ENCODE data around the gene TIMM44. TPM values are rescaled to one million over a fixed set of nuclear protein-coding genes. Genes with fewer than 3 reads are reported as not detected.

The TIMM44 gene
- total RNA-seq, 1 donor = 34.2 TPM

DNA sequence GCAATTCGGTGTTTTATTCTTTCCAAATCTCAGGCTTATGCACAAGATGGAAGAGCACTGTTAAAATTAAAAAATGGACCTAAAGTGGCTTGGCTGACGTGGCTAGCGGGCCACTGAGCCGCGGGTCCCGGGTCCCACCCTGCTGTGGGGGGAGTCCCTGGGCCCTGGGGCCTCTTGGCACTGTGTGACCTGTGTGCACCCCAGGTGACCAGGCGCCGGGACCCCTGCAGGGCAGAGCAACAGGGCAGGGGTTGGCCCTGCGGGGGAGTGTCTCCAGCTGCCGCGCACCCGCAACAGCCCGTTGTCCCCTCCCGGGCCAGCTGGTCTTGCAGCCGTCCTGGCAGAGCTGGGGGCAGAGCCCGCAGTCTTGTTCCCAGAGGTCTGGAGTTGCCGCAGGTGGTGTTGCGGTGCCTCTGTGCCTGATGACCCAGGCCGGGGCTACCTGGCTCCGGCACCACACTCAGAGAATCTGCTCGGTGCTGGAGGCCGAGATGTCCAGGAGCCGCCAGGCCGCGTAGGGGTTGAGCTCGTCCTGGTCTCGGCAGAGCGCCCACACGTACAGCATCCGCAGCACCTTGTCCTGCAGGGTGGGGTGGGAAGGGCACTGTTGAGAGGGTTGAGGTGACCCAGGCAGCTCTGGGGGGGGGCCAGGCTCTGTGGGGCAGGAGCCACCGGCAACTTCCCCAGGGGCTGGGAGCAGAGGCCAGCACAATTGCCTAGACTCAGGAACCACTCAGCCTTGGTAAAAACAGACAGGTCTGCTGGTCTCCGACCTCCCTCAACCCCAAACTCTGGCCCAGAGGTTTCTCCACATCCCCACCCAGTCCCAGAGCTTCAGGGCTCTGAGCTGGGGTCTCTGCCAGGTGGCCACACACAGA lies 16.5 kb downstream of the TIMM44 start:
- Histone ChIP-seq H3K9me3 (ENCODE audit: low read depth, low read length) (no peaks in the 10 kb centered on the region), H3K27me3 (ENCODE audit: insufficient read depth, low read length) (no peaks in the 10 kb centered on the region), H3K4me3 (ENCODE audit: low read length) (no peak overlapping the region), H3K4me1 (ENCODE audit: insufficient read depth, low read length) (peaks cover 14% of the 10 kb centered on the region)

DNA sequence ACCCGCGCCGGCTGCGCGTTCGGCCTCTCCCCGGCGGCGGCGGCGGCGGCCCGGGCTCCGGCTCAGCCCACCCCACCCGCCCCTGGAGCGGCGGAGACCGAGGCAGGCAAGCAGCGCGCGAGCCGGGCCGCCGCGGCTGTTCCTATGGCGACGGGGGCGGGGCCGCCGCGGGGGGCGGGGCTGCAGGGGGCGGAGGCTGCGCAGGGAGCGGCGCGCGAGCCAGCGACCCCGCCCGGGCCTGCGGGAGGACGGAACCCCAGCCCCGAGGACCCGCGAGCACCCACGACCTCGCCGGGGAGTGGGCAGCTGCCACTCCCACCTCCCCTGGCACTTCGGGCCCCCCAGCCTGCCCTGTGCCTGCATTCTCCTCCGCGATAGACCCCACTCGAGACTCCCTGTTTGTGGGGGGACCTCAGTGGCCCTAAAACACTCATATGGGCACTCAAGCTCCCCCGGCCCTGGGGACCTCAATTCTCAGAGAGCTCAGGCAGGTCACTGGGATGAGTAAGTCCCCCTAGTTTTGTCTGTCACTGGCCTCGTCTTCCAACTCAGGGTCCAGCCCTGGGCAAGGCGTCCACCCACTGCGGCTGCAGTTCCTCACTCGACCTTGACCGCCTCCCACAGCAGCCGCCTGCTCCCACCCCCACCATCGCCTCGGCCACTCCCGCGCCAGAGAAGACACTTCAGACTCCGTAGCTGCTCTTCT lies 17.3 kb downstream of the TIMM44 start, which contains the start of gene CTXN1:
Gene CTXN1, minus strand, starts transcription at position 115 of the 706 bp plus-strand sequence. CDS start 597 bp downstream, outside the sequence.
- no peak within 1 kb of the TSS for H3K4me3 ChIP-seq (ENCODE audit: low read length)
- H3K27me3 ChIP-seq (ENCODE audit: insufficient read depth, low read length) = no peaks in the 10 kb centered on the region
- H3K4me1 ChIP-seq (ENCODE audit: insufficient read depth, low read length) = peaks cover 22% of the 10 kb centered on the region
- H3K9me3 ChIP-seq (ENCODE audit: low read depth, low read length) = no peaks in the 10 kb centered on the region

DNA sequence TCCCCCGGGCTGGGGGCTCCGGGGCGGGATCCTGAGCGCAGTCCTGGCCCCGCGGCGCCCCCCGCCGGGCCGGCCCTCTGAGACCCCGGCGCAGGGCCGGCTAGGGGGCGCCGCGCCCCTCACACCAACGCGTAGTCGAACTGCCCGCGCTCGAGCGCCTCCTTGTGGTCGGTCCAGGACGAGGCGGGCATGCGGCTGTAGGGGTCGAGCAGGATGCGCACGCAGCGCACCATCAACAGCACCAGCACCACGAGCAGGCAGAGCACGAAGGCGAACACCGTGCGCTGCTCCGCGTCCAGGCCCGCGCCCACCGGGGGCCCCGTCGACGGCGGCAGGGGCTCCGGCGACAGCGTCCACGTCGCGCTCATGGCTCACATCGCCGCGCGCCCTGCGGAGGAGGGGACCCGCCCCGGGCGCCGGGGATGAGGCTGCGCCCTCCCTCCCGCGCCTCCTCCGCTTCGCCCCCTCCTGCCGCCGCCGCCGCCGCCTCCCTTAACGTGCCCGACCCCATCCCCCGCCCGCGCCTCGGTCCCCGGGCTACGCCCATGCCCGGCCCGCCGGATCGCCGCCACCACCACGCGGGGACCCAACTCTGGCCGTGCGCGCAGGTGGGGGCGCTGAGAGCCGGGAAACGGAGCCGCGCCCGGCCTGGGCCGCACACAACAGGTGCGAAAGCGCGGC lies 18.2 kb downstream of the TIMM44 start:
- H3K4me3 ChIP-seq (ENCODE audit: low read length) = no peak overlapping the region
- H3K9me3 ChIP-seq (ENCODE audit: low read depth, low read length) = no peaks in the 10 kb centered on the region
- H3K4me1 ChIP-seq (ENCODE audit: insufficient read depth, low read length) = peaks cover 24% of the 10 kb centered on the region
- H3K27me3 ChIP-seq (ENCODE audit: insufficient read depth, low read length) = no peaks in the 10 kb centered on the region

DNA sequence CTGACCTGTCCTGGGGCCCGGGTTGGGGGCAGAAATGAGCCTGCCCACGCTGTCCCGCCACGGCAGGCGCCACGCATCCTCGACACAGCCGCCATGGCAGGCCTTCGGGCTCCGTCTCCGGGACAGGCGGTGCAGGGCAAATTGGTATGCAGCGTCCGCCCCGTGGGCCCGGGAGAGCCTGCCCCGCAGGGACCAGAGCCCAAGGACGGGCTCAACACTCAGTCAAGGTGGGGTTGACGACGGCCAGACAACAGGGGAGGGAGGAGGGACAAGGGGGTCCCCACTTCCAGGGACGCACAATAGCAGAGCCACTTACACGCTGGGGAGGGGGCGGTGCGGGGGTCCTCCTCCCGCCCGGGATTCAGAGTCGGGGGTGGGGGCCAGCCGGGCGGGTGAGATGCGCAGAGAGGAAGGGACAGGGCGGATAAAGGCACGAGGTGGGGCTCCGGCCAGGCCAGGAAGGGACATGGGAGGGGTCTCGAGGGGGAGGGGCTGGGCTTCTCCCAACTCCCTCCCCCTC lies 18.8 kb downstream of the TIMM44 start:
- H3K9me3 ChIP-seq (ENCODE audit: low read depth, low read length) = no peaks in the 10 kb centered on the region
- peaks cover 29% of the 10 kb centered on the region for H3K4me1 ChIP-seq (ENCODE audit: insufficient read depth, low read length)
- H3K27me3 ChIP-seq (ENCODE audit: insufficient read depth, low read length) = no peaks in the 10 kb centered on the region
- no peak overlapping the region for H3K4me3 ChIP-seq (ENCODE audit: low read length)

DNA sequence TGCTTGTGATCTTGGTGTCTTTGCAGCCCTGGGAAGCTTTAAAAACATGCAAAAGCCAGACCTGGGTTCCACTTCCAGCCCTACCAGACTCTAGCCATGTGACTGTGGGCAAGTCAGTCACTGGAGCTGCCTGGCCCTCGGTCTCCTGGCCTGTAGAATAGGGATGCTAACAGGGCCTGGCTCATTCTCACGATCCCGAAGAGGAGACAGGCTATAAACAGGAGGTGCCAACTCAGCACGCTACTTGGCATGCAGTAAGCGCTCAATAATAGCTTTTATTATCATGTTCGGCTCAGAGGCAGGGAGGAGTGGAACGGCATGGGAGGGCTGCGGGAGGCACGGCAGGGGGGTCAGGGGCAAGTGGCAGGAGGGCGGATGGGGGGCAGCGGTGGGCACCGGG lies 19.2 kb downstream of the TIMM44 start:
- H3K9me3 ChIP-seq (ENCODE audit: low read depth, low read length) = no peaks in the 10 kb centered on the region
- H3K4me1 ChIP-seq (ENCODE audit: insufficient read depth, low read length) = peaks cover 34% of the 10 kb centered on the region
- H3K4me3 ChIP-seq (ENCODE audit: low read length) = no peak overlapping the region

DNA sequence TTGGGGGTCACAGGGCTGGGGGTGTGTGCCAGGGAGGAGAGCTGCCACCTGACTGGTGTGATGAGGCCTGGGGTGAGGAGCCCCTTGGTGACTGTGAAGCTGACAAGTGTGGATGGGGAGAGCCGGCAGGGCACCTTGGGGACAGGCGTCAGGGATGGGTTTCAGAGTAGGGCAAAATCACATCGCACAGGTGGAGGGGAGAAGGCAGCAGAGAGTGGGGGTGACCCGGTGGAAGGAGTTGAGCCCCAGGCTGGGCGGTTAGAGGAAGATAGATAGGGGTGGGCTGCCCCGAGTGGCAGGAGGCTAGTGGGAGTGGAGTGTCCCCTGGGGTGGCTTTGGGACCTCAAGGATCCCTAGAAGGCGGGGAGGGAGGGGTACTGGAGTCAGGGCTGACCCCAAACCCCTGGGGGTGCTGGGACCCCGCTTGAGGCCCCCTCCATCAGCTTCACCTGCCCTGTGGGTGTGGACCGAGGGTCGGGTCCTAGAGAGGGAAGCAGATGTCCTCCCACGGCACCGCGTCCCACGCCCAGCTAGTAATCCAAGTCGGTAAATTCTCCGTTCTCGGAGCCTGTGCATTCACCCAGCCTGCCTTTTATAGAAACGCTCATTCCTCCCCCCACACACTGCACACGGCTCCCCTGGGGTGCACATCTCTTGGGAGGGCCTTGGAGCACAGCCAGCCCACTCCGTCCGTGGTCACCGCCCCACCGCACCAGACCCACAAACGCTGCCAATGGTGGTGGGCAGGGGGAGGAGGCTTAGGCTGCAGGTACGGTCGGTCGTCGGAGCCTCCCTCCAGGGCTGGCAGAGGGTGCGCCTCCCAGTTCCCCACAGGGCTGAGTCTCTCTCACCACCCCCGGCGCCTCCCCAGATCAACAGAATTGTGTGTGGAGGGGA lies 19.9 kb downstream of the TIMM44 start:
- H3K4me1 ChIP-seq (ENCODE audit: insufficient read depth, low read length) = peaks cover 38% of the 10 kb centered on the region
- no peaks in the 10 kb centered on the region for H3K9me3 ChIP-seq (ENCODE audit: low read depth, low read length)
- H3K4me3 ChIP-seq (ENCODE audit: low read length) = no peak overlapping the region
- peaks cover 6% of the 10 kb centered on the region for H3K27me3 ChIP-seq (ENCODE audit: insufficient read depth, low read length)

More for the DNA sequence above, 19.2 kb downstream of the TIMM44 start:
- no peaks in the 10 kb centered on the region for H3K27me3 ChIP-seq (ENCODE audit: insufficient read depth, low read length)

DNA sequence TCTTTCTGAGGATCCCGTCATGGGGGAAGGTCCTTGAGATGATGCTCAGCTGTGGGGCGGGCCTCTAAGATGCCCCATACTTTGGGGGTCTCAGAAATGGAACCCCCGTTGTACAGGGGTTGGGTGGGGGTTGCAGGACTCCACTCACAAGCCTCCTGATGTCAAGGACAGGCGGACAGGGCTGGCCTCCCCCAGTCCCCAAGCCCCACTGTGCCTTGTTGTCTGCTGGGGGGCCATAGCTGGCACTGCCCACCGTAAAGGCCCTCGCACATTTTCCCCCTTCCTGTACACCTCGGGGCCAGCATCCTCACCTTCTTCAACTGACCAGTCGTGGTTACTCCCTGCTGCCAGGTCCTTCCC lies 20.6 kb downstream of the TIMM44 start:
- no peak overlapping the region for H3K4me3 ChIP-seq (ENCODE audit: low read length)
- H3K9me3 ChIP-seq (ENCODE audit: low read depth, low read length) = no peaks in the 10 kb centered on the region
- peaks cover 12% of the 10 kb centered on the region for H3K27me3 ChIP-seq (ENCODE audit: insufficient read depth, low read length)
- peaks cover 46% of the 10 kb centered on the region for H3K4me1 ChIP-seq (ENCODE audit: insufficient read depth, low read length)

DNA sequence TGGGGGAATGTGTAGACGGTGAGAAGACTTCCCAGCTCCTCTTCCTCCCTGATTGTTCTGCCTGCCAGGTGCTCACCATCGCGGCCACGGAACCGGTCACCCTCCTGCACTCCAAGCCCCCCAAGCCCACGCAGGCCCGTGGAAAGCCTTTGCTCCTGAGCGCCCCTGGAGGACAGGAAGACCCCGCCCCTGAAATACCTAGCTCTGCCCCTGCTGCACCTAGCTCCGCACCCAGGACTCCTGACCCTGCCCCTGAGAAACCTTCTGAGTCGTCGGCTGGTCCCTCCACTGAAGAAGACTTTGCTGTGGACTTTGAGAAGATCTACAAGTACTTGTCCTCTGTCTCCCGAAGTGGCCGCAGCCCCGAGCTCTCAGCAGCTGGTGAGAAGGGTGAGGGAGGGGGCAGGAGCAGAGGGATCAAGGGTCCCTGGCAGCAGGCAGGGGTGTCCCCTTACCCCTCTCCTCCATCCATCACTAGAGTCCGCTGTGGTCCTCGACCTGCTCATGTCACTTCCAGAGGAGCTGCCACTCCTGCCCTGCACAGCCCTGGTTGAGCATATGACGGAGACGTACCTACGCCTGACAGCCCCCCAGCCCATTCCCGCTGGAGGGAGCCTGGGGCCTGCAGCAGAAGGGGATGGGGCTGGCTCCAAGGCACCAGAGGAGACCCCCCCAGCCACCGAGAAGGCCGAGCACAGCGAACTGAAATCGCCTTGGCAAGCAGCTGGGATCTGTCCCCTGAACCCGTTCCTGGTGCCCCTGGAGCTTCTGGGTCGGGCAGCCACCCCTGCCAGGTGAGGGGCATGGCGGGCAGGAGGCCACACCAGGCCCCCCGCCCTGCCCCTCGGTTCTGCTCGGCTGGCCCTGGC lies 21.3 kb downstream of the TIMM44 start:
- Histone ChIP-seq H3K27me3 (ENCODE audit: insufficient read depth, low read length) (peaks cover 18% of the 10 kb centered on the region), H3K4me3 (ENCODE audit: low read length) (no peak overlapping the region), H3K4me1 (ENCODE audit: insufficient read depth, low read length) (peaks cover 52% of the 10 kb centered on the region), H3K9me3 (ENCODE audit: low read depth, low read length) (no peaks in the 10 kb centered on the region)

DNA sequence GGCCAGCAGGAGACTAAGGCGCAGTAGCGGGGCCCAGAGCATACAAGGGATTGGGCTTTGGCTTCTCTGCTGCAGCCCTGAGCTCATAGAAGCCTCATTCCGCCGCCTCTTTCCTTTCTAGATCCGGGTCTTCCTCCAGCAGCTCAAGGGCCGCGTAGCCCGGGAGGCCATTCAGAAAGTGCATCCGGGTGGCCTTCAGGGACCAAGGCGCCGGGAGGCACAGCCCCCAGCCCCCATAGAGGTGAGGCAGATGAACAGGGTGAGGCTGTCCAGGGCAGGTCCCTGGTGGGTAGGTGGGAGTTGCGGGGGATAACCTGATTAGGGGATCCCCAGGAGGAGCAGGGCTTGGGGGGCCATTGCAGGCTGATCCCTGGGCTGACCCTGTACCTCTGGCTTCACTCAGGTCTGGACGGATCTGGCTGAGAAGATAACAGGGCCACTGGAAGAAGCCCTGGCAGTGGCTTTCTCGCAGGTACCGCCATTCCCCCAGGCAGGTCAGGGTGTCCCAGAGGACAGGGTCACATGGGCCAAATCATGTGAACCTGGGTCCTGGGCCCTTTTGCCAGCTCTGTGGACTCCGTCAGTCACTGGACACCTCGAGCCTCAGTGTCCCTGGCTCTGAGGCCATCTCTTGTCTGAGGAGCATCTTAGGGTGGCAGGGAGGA lies 22.0 kb downstream of the TIMM44 start:
- H3K4me1 ChIP-seq (ENCODE audit: insufficient read depth, low read length) = peaks cover 59% of the 10 kb centered on the region
- H3K27me3 ChIP-seq (ENCODE audit: insufficient read depth, low read length) = peaks cover 21% of the 10 kb centered on the region
- peak overlapping the region; percentile 50 for H3K4me3 ChIP-seq (ENCODE audit: low read length)
- no peaks in the 10 kb centered on the region for H3K9me3 ChIP-seq (ENCODE audit: low read depth, low read length)

DNA sequence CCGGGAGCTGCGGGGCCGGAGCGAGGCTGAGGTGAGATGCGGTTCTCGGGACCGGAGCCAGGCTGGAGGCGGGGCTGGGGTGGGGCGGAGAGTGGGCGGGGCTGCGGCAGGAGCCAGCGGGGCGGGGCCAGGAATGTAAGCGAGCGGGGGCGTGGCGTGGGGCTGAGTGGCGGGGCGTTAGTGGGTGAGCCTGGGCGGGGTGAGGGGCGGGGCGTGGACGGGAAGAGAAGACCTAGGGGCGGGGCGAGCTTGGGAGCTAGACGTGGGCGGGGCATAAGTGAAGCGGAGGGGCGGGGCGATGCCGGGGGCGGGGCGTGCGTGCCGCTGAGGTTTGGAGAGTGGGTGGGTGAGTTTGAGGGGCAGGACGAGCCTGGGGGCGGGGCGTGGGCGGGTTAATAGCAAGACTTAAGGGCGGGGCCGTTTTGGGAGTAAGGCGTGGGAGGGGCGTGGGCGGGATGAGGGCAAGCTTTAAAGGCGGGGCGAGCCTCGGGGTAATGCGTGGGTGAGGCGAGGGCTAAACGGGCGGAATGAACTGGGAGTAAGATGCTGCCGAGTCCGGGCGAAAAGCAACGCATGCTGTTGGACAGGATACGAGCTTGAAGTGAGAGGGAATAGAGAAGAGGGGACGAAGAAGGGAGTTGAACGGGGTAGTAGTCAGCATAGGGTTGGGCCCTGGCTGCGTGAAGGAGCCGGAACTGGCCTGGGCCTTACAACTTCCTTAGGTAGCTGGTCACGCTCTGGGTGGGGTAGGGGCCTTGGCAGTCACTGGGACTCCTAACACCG lies 22.8 kb downstream of the TIMM44 start:
- Histone ChIP-seq H3K9me3 (ENCODE audit: low read depth, low read length) (no peaks in the 10 kb centered on the region), H3K4me1 (ENCODE audit: insufficient read depth, low read length) (peaks cover 62% of the 10 kb centered on the region), H3K27me3 (ENCODE audit: insufficient read depth, low read length) (peaks cover 25% of the 10 kb centered on the region), H3K4me3 (ENCODE audit: low read length) (peak overlapping the region; percentile 63)

DNA sequence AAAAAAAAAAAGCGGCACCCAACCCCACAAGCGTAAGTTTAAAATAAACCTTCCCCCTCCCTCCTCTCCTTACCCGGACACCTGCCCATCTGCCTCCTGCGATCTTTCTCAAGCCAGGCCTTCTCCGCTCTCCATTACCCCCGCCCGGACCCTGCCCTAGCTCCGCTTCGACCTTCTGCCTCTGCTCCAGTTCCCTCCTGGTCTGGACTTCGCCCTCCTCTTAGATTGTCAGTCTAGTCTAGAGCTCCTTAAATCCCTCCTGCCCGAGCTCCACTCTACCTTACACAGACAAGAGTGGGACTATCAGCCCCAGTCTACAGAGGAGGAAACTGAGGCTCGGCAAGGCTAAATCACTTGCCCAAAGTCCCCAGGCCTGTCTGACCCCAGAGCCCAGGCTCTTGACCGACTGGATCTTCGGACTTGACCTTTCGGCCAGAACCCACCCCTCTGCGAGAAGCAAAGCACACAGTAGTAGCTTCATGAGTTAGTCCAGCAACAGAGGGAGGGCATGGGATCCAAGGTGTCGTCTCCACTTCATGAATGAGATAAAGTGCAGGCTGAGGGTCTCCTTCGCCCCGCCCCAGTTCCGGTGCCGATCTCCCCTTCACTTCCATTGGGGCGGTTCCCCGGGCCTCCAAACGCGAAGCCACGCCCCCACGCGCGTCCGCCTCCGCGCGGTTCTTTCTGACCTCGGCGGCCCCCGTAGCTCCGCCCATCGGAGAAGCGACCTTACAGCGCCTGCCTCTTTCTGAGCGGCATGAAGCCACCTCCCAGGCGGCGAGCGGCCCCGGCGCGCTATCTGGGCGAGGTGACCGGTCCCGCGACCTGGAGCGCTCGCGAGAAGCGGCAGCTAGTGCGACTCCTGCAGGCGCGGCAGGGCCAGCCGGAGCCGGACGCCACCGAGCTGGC lies 23.6 kb downstream of the TIMM44 start, which contains the start of gene SNAPC2:
Gene SNAPC2, plus strand, starts transcription at position 729 of the 909 bp plus-strand sequence. Its CDS starts 29 bp downstream, at position 758.
- peak within 1 kb of the TSS; percentile 63 for H3K4me3 ChIP-seq (ENCODE audit: low read length)
- no peaks in the 10 kb centered on the region for H3K9me3 ChIP-seq (ENCODE audit: low read depth, low read length)
- peaks cover 58% of the 10 kb centered on the region for H3K4me1 ChIP-seq (ENCODE audit: insufficient read depth, low read length)
- peaks cover 30% of the 10 kb centered on the region for H3K27me3 ChIP-seq (ENCODE audit: insufficient read depth, low read length)

Data from mononuclear cell (primary cell).